ENCODE measurements around the gene ANKH.

ANKH gene

DNA sequence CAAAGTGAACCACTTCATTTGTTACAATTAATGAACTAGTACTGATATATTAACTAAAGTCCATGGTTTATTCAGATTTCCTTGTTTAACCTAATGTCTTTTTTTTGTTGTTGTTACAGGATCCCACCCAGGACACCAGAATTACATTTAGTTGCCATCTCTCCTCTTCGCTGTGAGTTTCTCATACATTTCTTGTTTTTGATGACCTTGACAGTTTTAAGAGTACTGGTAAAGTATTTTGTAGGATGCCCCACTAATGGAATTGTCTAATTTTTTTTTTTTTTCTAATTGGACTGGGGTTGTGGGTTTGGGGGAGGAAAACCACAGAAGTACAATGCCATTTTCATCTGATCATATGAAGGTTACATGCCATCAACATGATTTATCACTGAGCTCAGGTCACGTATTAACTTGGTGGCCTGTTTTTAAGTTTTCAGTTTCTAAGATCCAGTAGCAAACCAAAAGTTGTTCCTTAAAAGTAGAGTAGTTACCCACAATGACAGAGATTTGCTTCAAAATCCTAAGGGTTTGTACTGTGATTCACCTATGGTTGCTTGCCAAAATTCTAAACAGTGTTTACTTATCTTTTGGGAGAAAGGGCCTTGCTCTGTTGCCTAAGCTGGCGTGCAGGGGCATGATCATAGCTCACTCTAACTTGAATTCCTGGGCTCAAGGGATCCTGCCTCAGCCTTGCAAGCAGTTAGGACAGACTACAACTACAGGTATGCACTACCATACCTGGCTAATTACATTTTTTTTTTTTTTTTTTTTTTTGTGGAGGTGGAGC, 211.6 kb downstream of the ANKH start:
- Histone ChIP-seq H3K27me3 (ENCODE audit: insufficient read depth, low read length, poor library complexity) (no peaks in the 10 kb centered on the region), H3K36me3 (ENCODE audit: insufficient read depth, low read length) (no peaks in the 10 kb centered on the region), H3K27ac (ENCODE audit: low read length) (no peak overlapping the region), H2AFZ (ENCODE audit: low read depth, low read length) (no peak overlapping the region), H4K20me1 (ENCODE audit: insufficient read depth, low read length) (no peaks in the 10 kb centered on the region), H3K9me3 (ENCODE audit: insufficient read depth, low read length, severe bottlenecking) (no peaks in the 10 kb centered on the region), H3K9ac (ENCODE audit: low read depth, low read length) (no peak overlapping the region), H3K4me2 (ENCODE audit: insufficient read depth, low read length) (no peak overlapping the region), H3K4me1 (ENCODE audit: insufficient read depth, low read length) (peaks cover 15% of the 10 kb centered on the region), H3K4me3 (ENCODE audit: low read depth in 1 of 2, low read length in 2 of 2) (no peak overlapping the region), H3K79me2 (ENCODE audit: insufficient read depth, low read length) (peaks cover 19% of the 10 kb centered on the region)
- TF ChIP-seq EZH2 (IDR thresholded peaks at IDR 0.05; ENCODE audit: borderline replicate concordance, low read depth, low read length, severe bottlenecking), result no peak
- TF ChIP-seq, protein P1, sequence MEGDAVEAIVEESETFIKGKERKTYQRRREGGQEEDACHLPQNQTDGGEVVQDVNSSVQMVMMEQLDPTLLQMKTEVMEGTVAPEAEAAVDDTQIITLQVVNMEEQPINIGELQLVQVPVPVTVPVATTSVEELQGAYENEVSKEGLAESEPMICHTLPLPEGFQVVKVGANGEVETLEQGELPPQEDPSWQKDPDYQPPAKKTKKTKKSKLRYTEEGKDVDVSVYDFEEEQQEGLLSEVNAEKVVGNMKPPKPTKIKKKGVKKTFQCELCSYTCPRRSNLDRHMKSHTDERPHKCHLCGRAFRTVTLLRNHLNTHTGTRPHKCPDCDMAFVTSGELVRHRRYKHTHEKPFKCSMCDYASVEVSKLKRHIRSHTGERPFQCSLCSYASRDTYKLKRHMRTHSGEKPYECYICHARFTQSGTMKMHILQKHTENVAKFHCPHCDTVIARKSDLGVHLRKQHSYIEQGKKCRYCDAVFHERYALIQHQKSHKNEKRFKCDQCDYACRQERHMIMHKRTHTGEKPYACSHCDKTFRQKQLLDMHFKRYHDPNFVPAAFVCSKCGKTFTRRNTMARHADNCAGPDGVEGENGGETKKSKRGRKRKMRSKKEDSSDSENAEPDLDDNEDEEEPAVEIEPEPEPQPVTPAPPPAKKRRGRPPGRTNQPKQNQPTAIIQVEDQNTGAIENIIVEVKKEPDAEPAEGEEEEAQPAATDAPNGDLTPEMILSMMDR (IDR thresholded peaks at IDR 0.05; ENCODE audit: borderline replicate concordance, extremely low read depth, low read length, poor library complexity, severe bottlenecking), result no peak
- ATAC-seq (ENCODE audit: insufficient read depth, low read depth), result no peak
- DNase-seq, result no peak

DNA sequence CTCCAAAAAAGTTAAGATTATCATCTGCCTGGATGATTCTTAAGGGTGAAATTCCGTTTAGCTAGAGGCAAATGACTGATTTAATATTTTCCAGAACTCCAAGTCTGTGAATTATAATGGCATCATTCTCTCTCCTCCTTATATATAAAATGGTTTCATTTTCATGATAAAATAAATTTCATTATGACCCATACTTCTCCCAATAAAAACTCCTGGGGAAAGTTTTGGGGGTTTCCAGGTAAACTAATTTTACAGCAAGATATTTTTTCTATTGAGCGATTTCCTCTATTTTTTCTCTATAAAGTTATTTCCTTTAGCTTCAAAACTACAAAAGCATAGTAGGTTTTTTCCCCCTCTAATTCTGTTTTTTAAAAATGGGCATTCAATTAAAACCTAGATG, 214.7 kb downstream of the ANKH start:
- no peak overlapping the region for H3K4me2 ChIP-seq (ENCODE audit: insufficient read depth, low read length)
- ATAC-seq (ENCODE audit: insufficient read depth, low read depth), result no peak
- no peak for TF ChIP-seq EZH2 (IDR thresholded peaks at IDR 0.05; ENCODE audit: borderline replicate concordance, low read depth, low read length, severe bottlenecking)
- TF ChIP-seq, protein P1 (IDR thresholded peaks at IDR 0.05; ENCODE audit: borderline replicate concordance, extremely low read depth, low read length, poor library complexity, severe bottlenecking), result no peak

DNA sequence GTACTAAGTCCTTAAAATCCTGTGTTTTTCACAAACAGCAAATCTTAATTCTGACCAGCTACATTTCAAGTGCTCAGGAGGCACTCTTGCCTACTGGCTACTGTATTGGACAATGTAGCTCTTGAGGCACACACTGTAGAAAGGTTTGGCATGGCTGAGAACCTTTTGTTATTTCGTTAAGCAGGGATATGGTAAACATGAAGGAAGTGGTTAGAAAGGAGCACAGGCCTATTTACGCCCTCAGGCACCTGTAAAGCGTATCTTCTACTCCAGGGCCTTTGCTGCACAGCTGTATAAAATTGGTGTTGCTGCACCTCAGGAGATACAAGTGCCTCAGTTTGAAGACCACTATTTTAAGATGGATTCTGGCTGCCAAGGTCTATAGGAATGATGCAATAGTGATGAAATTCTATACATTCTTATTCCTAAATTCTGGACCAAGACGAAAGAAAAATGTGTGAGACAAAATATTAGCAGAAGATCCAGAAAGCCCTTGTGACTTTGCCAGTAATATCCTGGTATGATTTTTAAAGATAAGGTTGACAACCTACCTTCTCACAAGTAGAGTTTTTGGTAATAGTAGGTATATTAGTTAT, 216.3 kb downstream of the ANKH start:
- TF ChIP-seq, protein P1 (IDR thresholded peaks at IDR 0.05; ENCODE audit: borderline replicate concordance, extremely low read depth, low read length, poor library complexity, severe bottlenecking), result no peak
- TF ChIP-seq EZH2 (IDR thresholded peaks at IDR 0.05; ENCODE audit: borderline replicate concordance, low read depth, low read length, severe bottlenecking), result no peak
- DNase-seq, result peak; percentile 22
- peaks cover 4% of the 10 kb centered on the region; the same call in 1 of the 2 replicates for H3K4me1 ChIP-seq (ENCODE audit: insufficient read depth, low read length)

More for the DNA sequence above, 214.7 kb downstream of the ANKH start:
- H3K4me3 ChIP-seq (ENCODE audit: low read depth in 1 of 2, low read length in 2 of 2), result no peak overlapping the region
- H4K20me1 ChIP-seq (ENCODE audit: insufficient read depth, low read length), result no peaks in the 10 kb centered on the region
- H3K9me3 ChIP-seq (ENCODE audit: insufficient read depth, low read length, severe bottlenecking), result no peaks in the 10 kb centered on the region
- no peak overlapping the region for H3K9ac ChIP-seq (ENCODE audit: low read depth, low read length)
- H3K79me2 ChIP-seq (ENCODE audit: insufficient read depth, low read length), result no peaks in the 10 kb centered on the region
- H3K27ac ChIP-seq (ENCODE audit: low read length), result no peak overlapping the region
- H3K4me1 ChIP-seq (ENCODE audit: insufficient read depth, low read length), result peaks cover 4% of the 10 kb centered on the region; the same call in 1 of the 2 replicates
- H2AFZ ChIP-seq (ENCODE audit: low read depth, low read length), result no peak overlapping the region
- no peaks in the 10 kb centered on the region for H3K27me3 ChIP-seq (ENCODE audit: insufficient read depth, low read length, poor library complexity)
- no peak for DNase-seq
- H3K36me3 ChIP-seq (ENCODE audit: insufficient read depth, low read length), result no peaks in the 10 kb centered on the region

More for the DNA sequence above, 216.3 kb downstream of the ANKH start:
- Histone ChIP-seq H3K27me3 (ENCODE audit: insufficient read depth, low read length, poor library complexity) (no peaks in the 10 kb centered on the region), H3K9me3 (ENCODE audit: insufficient read depth, low read length, severe bottlenecking) (no peaks in the 10 kb centered on the region), H3K9ac (ENCODE audit: low read depth, low read length) (no peak overlapping the region), H2AFZ (ENCODE audit: low read depth, low read length) (no peak overlapping the region), H3K36me3 (ENCODE audit: insufficient read depth, low read length) (no peaks in the 10 kb centered on the region), H3K4me2 (ENCODE audit: insufficient read depth, low read length) (no peak overlapping the region), H3K27ac (ENCODE audit: low read length) (no peak overlapping the region), H4K20me1 (ENCODE audit: insufficient read depth, low read length) (no peaks in the 10 kb centered on the region; the same call in 1 of the 2 replicates), H3K4me3 (ENCODE audit: low read depth in 1 of 2, low read length in 2 of 2) (no peak overlapping the region), H3K79me2 (ENCODE audit: insufficient read depth, low read length) (no peaks in the 10 kb centered on the region)
- peak; percentile 85 for ATAC-seq (ENCODE audit: insufficient read depth, low read depth)

Data from DND-41 (cell line).